ENCODE data around the gene KCNJ18. TPM values are rescaled to one million over a fixed set of nuclear protein-coding genes. Genes with fewer than 3 reads are reported as not detected.
A peak's percentile ranks its signal among the peaks of the same experiment; 100 is the strongest.
"Not testable (repeated sequence)": the region's sequence is repeated elsewhere in the genome, so short reads cannot be mapped to it uniquely, and the experiment has no call there.

Gene KCNJ18
- total RNA-seq, 1 donor from 2014 or later: not detected

GRCh38 chr17:21720566-21720965 is 28.2 kb downstream of the KCNJ18 start:
- DNase-seq (ENCODE audit: low spot score): peak; percentile 88

GRCh38 chr17:21722268-21722667 is 29.9 kb downstream of the KCNJ18 start:
- DNase-seq (ENCODE audit: low spot score): peak; percentile 45

- DNase-seq (ENCODE audit: low spot score): not testable (repeated sequence)
Observed at GRCh38 chr17:21724216-21725006, 32.1 kb downstream of the KCNJ18 start.

- not testable (repeated sequence) for DNase-seq (ENCODE audit: low spot score)
Observed at GRCh38 chr17:21731076-21731475, 38.8 kb downstream of the KCNJ18 start.

GRCh38 chr17:21733931-21734330 is 41.6 kb downstream of the KCNJ18 start:
- not testable (repeated sequence) for DNase-seq (ENCODE audit: low spot score)

GRCh38 chr17:21735814-21736213 is 43.5 kb downstream of the KCNJ18 start:
- not testable (repeated sequence) for DNase-seq (ENCODE audit: low spot score)

- DNase-seq (ENCODE audit: low spot score): not testable (repeated sequence)
Observed at GRCh38 chr17:21737015-21737580, 44.8 kb downstream of the KCNJ18 start.

GRCh38 chr17:21738241-21738640 is 45.9 kb downstream of the KCNJ18 start:
- not testable (repeated sequence) for DNase-seq (ENCODE audit: low spot score)

GRCh38 chr17:21738877-21739474 is 46.7 kb downstream of the KCNJ18 start:
- not testable (repeated sequence) for DNase-seq (ENCODE audit: low spot score)

GRCh38 chr17:21739485-21739884 is 47.2 kb downstream of the KCNJ18 start:
- not testable (repeated sequence) for DNase-seq (ENCODE audit: low spot score)

- DNase-seq (ENCODE audit: low spot score): not testable (repeated sequence)
Observed at GRCh38 chr17:21740836-21741235, 48.5 kb downstream of the KCNJ18 start.

GRCh38 chr17:21741520-21741919 is 49.2 kb downstream of the KCNJ18 start:
- DNase-seq (ENCODE audit: low spot score): not testable (repeated sequence)

- DNase-seq (ENCODE audit: low spot score): no peak
Observed at GRCh38 chr17:21742326-21742725, 50.0 kb downstream of the KCNJ18 start.

- DNase-seq (ENCODE audit: low spot score): not testable (repeated sequence)
Observed at GRCh38 chr17:21744151-21744550, 51.8 kb downstream of the KCNJ18 start.

GRCh38 chr17:21744621-21745020 is 52.3 kb downstream of the KCNJ18 start:
- DNase-seq (ENCODE audit: low spot score): not testable (repeated sequence)

GRCh38 chr17:21745385-21746054 is 53.2 kb downstream of the KCNJ18 start:
- not testable (repeated sequence) for DNase-seq (ENCODE audit: low spot score)

GRCh38 chr17:21746415-21746814 is 54.1 kb downstream of the KCNJ18 start:
- not testable (repeated sequence) for DNase-seq (ENCODE audit: low spot score)

- not testable (repeated sequence) for DNase-seq (ENCODE audit: low spot score)
Observed at GRCh38 chr17:21747195-21747915, 55.0 kb downstream of the KCNJ18 start.

GRCh38 chr17:21748686-21749085 is 56.4 kb downstream of the KCNJ18 start:
- DNase-seq (ENCODE audit: low spot score): not testable (repeated sequence)

GRCh38 chr17:21749696-21750531 is 57.6 kb downstream of the KCNJ18 start:
- DNase-seq (ENCODE audit: low spot score): not testable (repeated sequence)

Data from mesenteric fat pad (tissue), 1 donor.